H1 (cell line): Measurements from ENCODE around the gene PASK.

Experiments used
- EP300 ChIP-seq, 2 experiments: IDR thresholded peaks; 1 replicate in 1 of 2; 2 replicates in 1 of 2; pipeline ENCODE4 v1.6.1; 2011 to 2012; ENCODE audit warnings: low read depth in 2 of 2, low read length in 2 of 2, mild to moderate bottlenecking in 2 of 2, borderline replicate concordance in 1 of 2, inconsistent platforms in 1 of 2, moderate library complexity in 1 of 2
- NRF1 ChIP-seq: IDR thresholded peaks from 2 replicates; pipeline ENCODE4 v1.6.1; 2011; ENCODE audit warnings: mild to moderate bottlenecking, low read depth, low read length, improper control_type of control experiment
- POLR2A ChIP-seq, 2 experiments: IDR thresholded peaks; 1 replicate in 1 of 2; 2 replicates in 1 of 2; pipeline ENCODE4 v1.6.1; 2011; ENCODE audit warnings: low read depth in 2 of 2, low read length in 2 of 2, mild to moderate bottlenecking in 2 of 2; ENCODE audit errors: control extremely low read depth in 1 of 2
- RAD21 ChIP-seq, 2 experiments: IDR thresholded peaks in 1 of 2; conservative IDR thresholded peaks in 1 of 2; 2 replicates each; pipeline ENCODE4 v1.6.1; 2011; ENCODE audit warnings: low read depth in 2 of 2, low read length in 2 of 2, improper control_type of control experiment in 1 of 2, inconsistent platforms in 1 of 2, mild to moderate bottlenecking in 1 of 2, moderate library complexity in 1 of 2
- SIRT6 ChIP-seq: IDR thresholded peaks from one replicate; pipeline ENCODE4 v1.7.1; 2012; ENCODE audit warnings: low read length, inconsistent platforms
- TF ChIP-seq, protein P1 (sequence below), 3 experiments: IDR thresholded peaks; 1 replicate in 2 of 3; 2 replicates in 1 of 3; pipeline versions ENCODE4 v1.5.1 to v1.6.1; 2011; ENCODE audit warnings: low read length in 3 of 3, mild to moderate bottlenecking in 3 of 3, inconsistent platforms in 2 of 3, low read depth in 1 of 3, moderate library complexity in 1 of 3; ENCODE audit not compliant: insufficient read depth in 1 of 3; ENCODE audit errors: control extremely low read depth in 1 of 3

DNA sequence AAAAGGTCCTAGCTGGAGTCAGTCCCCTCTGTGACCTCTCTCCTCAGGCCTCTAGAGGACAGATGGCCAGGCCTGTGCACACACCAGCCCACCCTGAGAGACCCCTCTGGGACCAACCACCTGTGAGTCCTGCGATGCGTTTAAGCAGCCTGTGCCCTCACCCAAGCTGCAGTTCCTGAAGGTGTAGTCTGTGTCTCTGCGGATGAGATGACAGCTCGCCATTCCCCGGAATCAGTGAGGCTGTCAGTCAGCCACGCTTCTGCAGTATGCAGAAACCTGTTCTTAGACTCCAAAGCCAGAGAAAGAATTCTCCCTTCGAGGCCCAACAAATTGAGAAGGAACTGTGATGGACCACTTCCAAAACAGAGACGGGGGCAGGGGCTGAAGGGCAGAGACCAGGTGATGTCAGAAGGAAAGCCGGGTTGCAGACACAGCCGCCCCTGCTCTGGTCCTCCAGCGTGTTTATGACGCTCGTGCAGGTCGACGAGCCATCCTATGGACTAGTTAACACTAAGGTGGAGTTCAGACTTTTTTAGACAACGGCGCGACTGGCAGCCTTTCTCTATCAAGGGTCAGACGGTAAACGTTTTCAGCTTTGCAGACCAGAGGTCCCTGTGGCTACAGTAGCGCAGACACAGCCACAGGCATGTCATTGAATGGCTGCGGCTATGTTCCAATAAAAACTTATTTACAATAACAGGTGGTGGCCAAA lies 57.4 kb downstream of the PASK start:
- TF ChIP-seq POLR2A (IDR thresholded peaks at IDR 0.05; ENCODE audit: control extremely low read depth in 1 of 2, low read depth in 2 of 2, low read length in 2 of 2) (no peak), SIRT6 (no peak), RAD21 (IDR thresholded peaks at IDR 0.05 in 1 of 2, conservative IDR thresholded peaks at IDR 0.05 in 1 of 2; ENCODE audit: low read depth in 2 of 2, low read length in 2 of 2) (no peak), NRF1 (no peak), EP300 (IDR thresholded peaks at IDR 0.05; ENCODE audit: borderline replicate concordance in 1 of 2, low read depth in 2 of 2, low read length in 2 of 2) (no peak)
- TF ChIP-seq, protein P1, sequence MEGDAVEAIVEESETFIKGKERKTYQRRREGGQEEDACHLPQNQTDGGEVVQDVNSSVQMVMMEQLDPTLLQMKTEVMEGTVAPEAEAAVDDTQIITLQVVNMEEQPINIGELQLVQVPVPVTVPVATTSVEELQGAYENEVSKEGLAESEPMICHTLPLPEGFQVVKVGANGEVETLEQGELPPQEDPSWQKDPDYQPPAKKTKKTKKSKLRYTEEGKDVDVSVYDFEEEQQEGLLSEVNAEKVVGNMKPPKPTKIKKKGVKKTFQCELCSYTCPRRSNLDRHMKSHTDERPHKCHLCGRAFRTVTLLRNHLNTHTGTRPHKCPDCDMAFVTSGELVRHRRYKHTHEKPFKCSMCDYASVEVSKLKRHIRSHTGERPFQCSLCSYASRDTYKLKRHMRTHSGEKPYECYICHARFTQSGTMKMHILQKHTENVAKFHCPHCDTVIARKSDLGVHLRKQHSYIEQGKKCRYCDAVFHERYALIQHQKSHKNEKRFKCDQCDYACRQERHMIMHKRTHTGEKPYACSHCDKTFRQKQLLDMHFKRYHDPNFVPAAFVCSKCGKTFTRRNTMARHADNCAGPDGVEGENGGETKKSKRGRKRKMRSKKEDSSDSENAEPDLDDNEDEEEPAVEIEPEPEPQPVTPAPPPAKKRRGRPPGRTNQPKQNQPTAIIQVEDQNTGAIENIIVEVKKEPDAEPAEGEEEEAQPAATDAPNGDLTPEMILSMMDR (IDR thresholded peaks at IDR 0.05; ENCODE audit: control extremely low read depth in 1 of 3, insufficient read depth in 1 of 3, low read depth in 1 of 3, low read length in 3 of 3) = no peak
